CD8-positive, alpha-beta memory T cell (primary cell): ENCODE measurements around the gene LRRC8C. TPM values are rescaled to one million over a fixed set of nuclear protein-coding genes. Genes with fewer than 3 reads are reported as not detected.

ENCODE experiments used
- CTCF ChIA-PET: fragments of 350-600 bp; sonication (Branson Sonifier 250); formaldehyde crosslinking; loops from one replicate; lab custom pipeline; 2021; ENCODE audit warnings: antibody characterized with exemption; lab: Charles Lee
- POLR2A ChIA-PET: fragments of 350-600 bp; sonication (Branson Sonifier 250); formaldehyde crosslinking; loops from one replicate; lab custom pipeline; 2021; ENCODE audit warnings: antibody characterized with exemption; lab: Charles Lee
- DNase-seq, 5 donors: peaks; one replicate each; pipeline versions ENCODE4 v3.0.0 to v3.0.0-alpha.2; 2020 to 2022; ENCODE audit warnings: mixed read lengths in 1 of 5
- H3K27ac ChIP-seq: one replicate; pipeline ENCODE4 v1.7.0; 2013; ENCODE audit warnings: low read depth, mild to moderate bottlenecking, low read length, moderate library complexity
- H3K27me3 ChIP-seq: 2 replicates; pipeline ENCODE4 v1.7.0; 2013; ENCODE audit warnings: low read length, mild to moderate bottlenecking; ENCODE audit not compliant: insufficient read depth, poor library complexity, severe bottlenecking
- H3K36me3 ChIP-seq: 2 replicates; pipeline ENCODE4 v1.7.0; 2013; ENCODE audit warnings: mild to moderate bottlenecking, low read length, moderate library complexity; ENCODE audit not compliant: insufficient read depth
- H3K4me1 ChIP-seq: 2 replicates; pipeline ENCODE4 v1.7.0; 2013; ENCODE audit warnings: mild to moderate bottlenecking, low read length, moderate library complexity; ENCODE audit not compliant: insufficient read depth
- H3K4me3 ChIP-seq: 2 replicates; pipeline ENCODE4 v1.7.0; 2013; ENCODE audit warnings: mild to moderate bottlenecking, low read length
- H3K9me3 ChIP-seq: 2 replicates; pipeline ENCODE4 v1.7.0; 2013; ENCODE audit warnings: mild to moderate bottlenecking, low read length
- H3K27ac Mint-ChIP-seq, 8 donors: one replicate each; pipeline ENCODE4 v1.8.0; 2020 to 2021; ENCODE audit warnings: mixed read lengths in 8 of 8, mild to moderate bottlenecking in 6 of 8, inconsistent platforms in 3 of 8, moderate library complexity in 3 of 8
- H3K27me3 Mint-ChIP-seq, 2 donors: one replicate each; pipeline ENCODE4 v1.8.0; 2020 to 2021; ENCODE audit warnings: mixed read lengths in 2 of 2, mild to moderate bottlenecking in 1 of 2, moderate library complexity in 1 of 2
- H3K36me3 Mint-ChIP-seq, 3 donors: one replicate each; pipeline ENCODE4 v1.8.0; 2020 to 2021; ENCODE audit warnings: mixed read lengths in 3 of 3, inconsistent platforms in 1 of 3, mild to moderate bottlenecking in 1 of 3
- H3K4me1 Mint-ChIP-seq, 3 donors: one replicate each; pipeline ENCODE4 v1.8.0; 2020 to 2021; ENCODE audit warnings: mixed read lengths in 3 of 3, inconsistent platforms in 1 of 3, mild to moderate bottlenecking in 1 of 3
- H3K4me3 Mint-ChIP-seq, 7 donors: one replicate each; pipeline ENCODE4 v1.8.0; 2020 to 2021; ENCODE audit warnings: mixed read lengths in 7 of 7, mild to moderate bottlenecking in 6 of 7, moderate library complexity in 4 of 7, inconsistent platforms in 2 of 7
- H3K9me3 Mint-ChIP-seq, 5 donors: one replicate each; pipeline ENCODE4 v1.8.0; 2020 to 2022; ENCODE audit warnings: mixed read lengths in 5 of 5, mild to moderate bottlenecking in 3 of 5, moderate library complexity in 2 of 5, inconsistent platforms in 1 of 5
- polyA plus RNA-seq: library from polyadenylated mRNA; unstranded; fragments of 300-500 nt; fragmentation: Illumina TruSeq; gene quantifications from one replicate; pipeline ENCODE4 v1.2.3, GENCODE V29; 2021
- total RNA-seq, 2 experiments: library from RNA; stranded (reverse); gene quantifications; one replicate each; pipeline ENCODE4 v1.2.3, GENCODE V29; 2021

The LRRC8C gene
- total and polyA plus RNA-seq, 3 experiments from 2014 or later, result 19.7 to 63.5 (median 61.4) TPM

DNA sequence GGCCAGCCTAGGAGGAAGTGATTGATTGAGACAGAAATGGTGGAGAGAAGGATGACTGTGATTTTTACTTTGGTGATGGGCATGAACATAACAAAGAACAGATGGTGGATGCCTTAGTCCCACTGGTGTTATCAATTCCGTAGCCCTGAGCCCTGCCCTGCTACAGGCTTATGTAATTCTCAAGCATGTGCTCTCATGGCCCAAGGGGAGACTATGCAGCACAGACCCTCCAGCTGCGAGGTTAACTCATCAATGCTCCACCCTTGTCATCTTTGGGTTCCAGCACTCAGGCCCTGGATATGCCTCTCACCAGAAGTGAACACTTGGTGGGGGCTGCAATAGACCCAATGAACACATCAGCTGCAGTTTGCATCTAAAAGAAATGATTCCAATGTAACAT is 125.2 kb downstream of the LRRC8C start:
- peak overlapping the region; percentile 76 to 99 (median 91) for H3K27ac Mint-ChIP-seq
- peaks cover 81% of the 10 kb centered on the region for H3K4me1 ChIP-seq
- H3K4me1 Mint-ChIP-seq, result peaks cover 80 to 90% (median 89%) of the 10 kb centered on the region in 3 donors
- H3K27me3 Mint-ChIP-seq, result no peaks in the 10 kb centered on the region
- H3K4me3 Mint-ChIP-seq, result peak overlapping the region; percentile 42 to 83 (median 79)
- ChIA-PET CTCF (interaction anchor here (1.2 to 2.9 kb wide), 7 partner anchors 39 to 149 kb away, joined by 3 to 13 read pairs (median 8); partner anchors contain the start of gene LRRC8C), POLR2A (interaction anchor here (0.6 to 1.2 kb wide), 4 partner anchors 37 to 149 kb away, joined by 3 to 4 read pairs (median 4); partner anchors contain the start of gene LRRC8C)
- no peak for DNase-seq
- H3K4me3 ChIP-seq, result peak overlapping the region; percentile 12
- H3K36me3 Mint-ChIP-seq, result peaks cover 0 to 4% (median 0%) of the 10 kb centered on the region in 3 donors
- no peaks in the 10 kb centered on the region for H3K27me3 ChIP-seq
- no peak overlapping the region for H3K27ac ChIP-seq
- no peaks in the 10 kb centered on the region for H3K36me3 ChIP-seq
- no peaks in the 10 kb centered on the region for H3K9me3 ChIP-seq
- H3K9me3 Mint-ChIP-seq, result peaks cover 0 to 2% (median 0%) of the 10 kb centered on the region in 5 donors

DNA sequence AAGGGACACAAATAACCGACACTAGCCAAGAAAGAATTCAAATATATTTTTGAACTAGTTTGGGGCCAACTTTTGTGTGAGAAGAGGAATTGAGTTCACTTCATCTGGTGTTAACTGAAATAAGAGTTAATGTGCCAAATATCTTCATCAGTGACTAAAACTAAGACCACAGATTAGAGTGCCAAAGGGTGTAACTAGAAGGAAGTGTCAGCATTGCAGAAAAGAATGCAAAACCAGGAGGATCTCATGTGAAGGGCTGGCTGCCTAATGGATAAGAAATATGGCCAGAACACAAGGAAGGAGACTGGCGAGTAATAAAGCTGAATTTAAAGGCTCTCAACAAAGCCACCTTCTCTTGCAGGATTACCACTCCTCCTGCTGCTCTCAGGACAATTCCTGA is 126.1 kb downstream of the LRRC8C start:
- Histone ChIP-seq H3K4me3 (no peak overlapping the region), H3K4me1 (peaks cover 80% of the 10 kb centered on the region), H3K36me3 (no peaks in the 10 kb centered on the region), H3K27ac (no peak overlapping the region), H3K27me3 (no peaks in the 10 kb centered on the region), H3K9me3 (no peaks in the 10 kb centered on the region)
- Mint-ChIP-seq H3K4me1 (peaks cover 82 to 93% (median 92%) of the 10 kb centered on the region in 3 donors), H3K4me3 (peak overlapping the region in 6 of 7 donors; percentile 1 to 43 (median 14)), H3K36me3 (peaks cover 0 to 2% (median 0%) of the 10 kb centered on the region in 3 donors), H3K27me3 (no peaks in the 10 kb centered on the region), H3K27ac (peak overlapping the region in 7 of 8 donors; percentile 71 to 95 (median 82)), H3K9me3 (no peaks in the 10 kb centered on the region)
- DNase-seq, result no peak
- CTCF ChIA-PET, result interaction anchor here (0.8 to 2.9 kb wide), 7 partner anchors 40 to 148 kb away, joined by 3 to 11 read pairs (median 5); partner anchors contain the start of gene LRRC8C
- POLR2A ChIA-PET, result interaction anchor here (0.5 to 0.7 kb wide), 3 partner anchors 119 to 355 kb away, joined by 3 to 5 read pairs (median 4); no protein-coding TSS in a partner anchor

DNA sequence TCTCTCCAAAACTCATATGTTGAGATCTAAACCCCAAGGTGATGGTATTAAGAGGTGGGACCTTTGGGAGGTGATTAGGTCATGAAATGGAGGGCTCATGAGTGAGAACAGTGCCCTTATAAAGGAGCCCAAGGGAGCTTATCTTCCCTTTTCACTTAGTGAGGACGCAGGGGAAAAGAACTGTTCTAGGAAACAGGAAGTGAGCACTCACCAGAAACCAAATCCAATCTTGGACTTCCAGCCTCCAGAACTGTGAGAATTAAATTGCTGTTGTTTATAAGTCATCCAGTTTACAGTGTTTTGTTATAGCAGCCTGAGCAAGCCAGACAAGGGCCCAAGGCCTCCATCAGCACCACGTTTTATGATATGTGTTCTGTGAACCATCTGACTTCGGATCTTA is 127.6 kb downstream of the LRRC8C start:
- Mint-ChIP-seq H3K4me1 (peaks cover 70 to 80% (median 79%) of the 10 kb centered on the region in 3 donors), H3K27me3 (no peaks in the 10 kb centered on the region), H3K27ac (peak overlapping the region in 2 of 8 donors; percentile 17 to 19), H3K9me3 (no peaks in the 10 kb centered on the region), H3K4me3 (no peak overlapping the region), H3K36me3 (peaks cover 0 to 2% (median 0%) of the 10 kb centered on the region in 3 donors)
- no peak for DNase-seq
- Histone ChIP-seq H3K4me1 (peaks cover 66% of the 10 kb centered on the region), H3K9me3 (no peaks in the 10 kb centered on the region), H3K27ac (no peak overlapping the region), H3K4me3 (no peak overlapping the region), H3K27me3 (no peaks in the 10 kb centered on the region), H3K36me3 (no peaks in the 10 kb centered on the region)
- ChIA-PET POLR2A (no interaction called here), CTCF (interaction anchor here (4.8 to 5.7 kb wide), 3 partner anchors 41 to 137 kb away, joined by 44 to 134 read pairs (median 61); partner anchors contain the start of gene LRRC8C)

DNA sequence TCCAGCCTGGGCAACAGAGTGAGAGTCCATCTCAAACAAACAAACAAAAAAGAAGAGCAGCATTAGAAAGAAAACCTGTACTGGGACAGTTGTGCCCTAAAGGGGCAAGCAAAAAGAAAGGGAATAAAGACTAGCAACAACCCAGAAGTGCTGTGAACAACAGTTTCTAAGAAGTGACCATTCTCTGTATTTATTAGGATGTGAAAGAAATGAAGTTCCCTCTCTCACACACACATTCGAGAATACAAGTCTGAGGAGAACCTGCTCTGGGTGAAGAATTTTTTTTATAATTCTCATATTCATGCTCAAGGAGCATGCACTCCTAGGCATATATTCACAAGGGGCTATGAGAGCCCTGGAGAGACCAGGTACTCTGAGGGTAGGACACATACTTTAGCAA is 128.4 kb downstream of the LRRC8C start:
- Histone ChIP-seq H3K9me3 (no peaks in the 10 kb centered on the region), H3K27ac (no peak overlapping the region), H3K4me3 (no peak overlapping the region), H3K27me3 (no peaks in the 10 kb centered on the region), H3K36me3 (no peaks in the 10 kb centered on the region), H3K4me1 (peaks cover 58% of the 10 kb centered on the region)
- H3K4me3 Mint-ChIP-seq, result no peak overlapping the region
- peaks cover 0 to 2% (median 0%) of the 10 kb centered on the region in 3 donors for H3K36me3 Mint-ChIP-seq
- H3K27me3 Mint-ChIP-seq, result no peaks in the 10 kb centered on the region
- CTCF ChIA-PET, result interaction anchor here (1.6 to 5.7 kb wide), 12 partner anchors 9 to 277 kb away, joined by 5 to 134 read pairs (median 20); partner anchors contain the start of gene LRRC8C
- DNase-seq, result no peak
- no peaks in the 10 kb centered on the region for H3K9me3 Mint-ChIP-seq
- POLR2A ChIA-PET, result interaction anchor here (2.8 kb wide), 1 partner anchor 128 kb away, joined by 32 read pairs; the partner anchor contains the start of gene LRRC8C
- peaks cover 62 to 72% (median 70%) of the 10 kb centered on the region in 3 donors for H3K4me1 Mint-ChIP-seq
- no peak overlapping the region for H3K27ac Mint-ChIP-seq

DNA sequence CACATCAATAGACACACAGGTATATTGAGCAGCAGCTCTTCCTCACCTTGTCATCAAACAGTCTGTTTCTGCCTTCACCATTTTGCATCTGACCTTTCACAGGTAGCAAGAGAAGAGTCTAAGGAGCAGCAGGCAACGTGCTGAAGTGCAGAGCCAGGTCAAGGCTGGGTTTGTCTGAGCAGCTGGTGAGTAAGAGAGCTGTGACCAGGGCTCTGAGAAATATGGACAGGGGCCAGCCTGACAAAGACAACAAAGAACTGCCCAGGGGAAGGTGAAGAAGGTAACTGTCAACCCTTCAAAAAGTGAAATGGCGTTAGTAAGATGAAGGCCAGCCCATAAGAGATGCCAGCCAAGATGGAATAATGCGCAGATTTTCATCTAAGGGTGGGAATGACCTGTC is 129.0 kb downstream of the LRRC8C start:
- no peaks in the 10 kb centered on the region for H3K27me3 Mint-ChIP-seq
- peaks cover 57 to 66% (median 65%) of the 10 kb centered on the region in 3 donors for H3K4me1 Mint-ChIP-seq
- DNase-seq, result no peak
- Histone ChIP-seq H3K27me3 (no peaks in the 10 kb centered on the region), H3K36me3 (no peaks in the 10 kb centered on the region), H3K9me3 (no peaks in the 10 kb centered on the region), H3K4me3 (no peak overlapping the region), H3K4me1 (peaks cover 54% of the 10 kb centered on the region), H3K27ac (no peak overlapping the region)
- ChIA-PET CTCF (interaction anchor here (1.1 to 5.7 kb wide), 23 partner anchors 9 to 277 kb away, joined by 3 to 134 read pairs (median 16); partner anchors contain the start of gene LRRC8C), POLR2A (interaction anchor here (0.9 to 2.8 kb wide), 4 partner anchors 22 to 144 kb away, joined by 3 to 32 read pairs (median 3); partner anchors contain the start of gene LRRC8C)
- H3K27ac Mint-ChIP-seq, result peak overlapping the region in 4 of 8 donors; percentile 19 to 96 (median 74)
- H3K36me3 Mint-ChIP-seq, result peaks cover 0 to 2% (median 0%) of the 10 kb centered on the region in 3 donors
- no peaks in the 10 kb centered on the region for H3K9me3 Mint-ChIP-seq
- H3K4me3 Mint-ChIP-seq, result peak overlapping the region in 6 of 7 donors; percentile 85 to 97 (median 88)

DNA sequence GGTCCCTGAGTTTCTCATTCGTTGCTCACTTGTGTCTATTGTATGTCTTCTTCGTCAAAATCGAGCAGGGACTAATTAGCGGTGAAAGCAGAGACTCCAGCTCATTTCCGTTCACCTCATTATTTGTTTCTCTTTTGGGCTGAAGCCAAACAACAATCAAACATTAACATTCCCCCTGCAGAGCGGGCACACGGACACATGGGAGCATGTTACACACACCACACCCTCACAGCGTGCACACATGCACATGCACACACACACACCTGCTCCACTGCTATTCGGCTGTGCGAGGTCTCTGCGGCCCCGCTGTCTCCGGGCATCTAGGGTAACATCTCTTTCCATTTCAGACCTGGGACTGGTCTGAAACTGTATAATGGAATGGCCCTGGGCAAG is 129.5 kb downstream of the LRRC8C start:
- Histone ChIP-seq H3K27ac (no peak overlapping the region), H3K4me3 (peak overlapping the region; percentile 80), H3K27me3 (no peaks in the 10 kb centered on the region), H3K36me3 (no peaks in the 10 kb centered on the region), H3K4me1 (peaks cover 49% of the 10 kb centered on the region), H3K9me3 (no peaks in the 10 kb centered on the region)
- H3K27ac Mint-ChIP-seq, result peak overlapping the region; percentile 62 to 96 (median 84)
- no peaks in the 10 kb centered on the region for H3K27me3 Mint-ChIP-seq
- ChIA-PET CTCF (interaction anchor here (0.6 to 5.7 kb wide), 60 partner anchors 8 to 278 kb away, joined by 3 to 134 read pairs (median 5); partner anchors contain the start of genes LRRC8B and LRRC8C), POLR2A (interaction anchor here (0.7 to 2.8 kb wide), 10 partner anchors 23 to 238 kb away, joined by 3 to 32 read pairs (median 3); partner anchors contain the start of genes LRRC8B and LRRC8C)
- H3K4me1 Mint-ChIP-seq, result peaks cover 52 to 61% (median 60%) of the 10 kb centered on the region in 3 donors
- peak overlapping the region; percentile 85 to 97 (median 88) for H3K4me3 Mint-ChIP-seq
- peaks cover 0 to 2% (median 0%) of the 10 kb centered on the region in 3 donors for H3K36me3 Mint-ChIP-seq
- DNase-seq, result no peak
- no peaks in the 10 kb centered on the region for H3K9me3 Mint-ChIP-seq

DNA sequence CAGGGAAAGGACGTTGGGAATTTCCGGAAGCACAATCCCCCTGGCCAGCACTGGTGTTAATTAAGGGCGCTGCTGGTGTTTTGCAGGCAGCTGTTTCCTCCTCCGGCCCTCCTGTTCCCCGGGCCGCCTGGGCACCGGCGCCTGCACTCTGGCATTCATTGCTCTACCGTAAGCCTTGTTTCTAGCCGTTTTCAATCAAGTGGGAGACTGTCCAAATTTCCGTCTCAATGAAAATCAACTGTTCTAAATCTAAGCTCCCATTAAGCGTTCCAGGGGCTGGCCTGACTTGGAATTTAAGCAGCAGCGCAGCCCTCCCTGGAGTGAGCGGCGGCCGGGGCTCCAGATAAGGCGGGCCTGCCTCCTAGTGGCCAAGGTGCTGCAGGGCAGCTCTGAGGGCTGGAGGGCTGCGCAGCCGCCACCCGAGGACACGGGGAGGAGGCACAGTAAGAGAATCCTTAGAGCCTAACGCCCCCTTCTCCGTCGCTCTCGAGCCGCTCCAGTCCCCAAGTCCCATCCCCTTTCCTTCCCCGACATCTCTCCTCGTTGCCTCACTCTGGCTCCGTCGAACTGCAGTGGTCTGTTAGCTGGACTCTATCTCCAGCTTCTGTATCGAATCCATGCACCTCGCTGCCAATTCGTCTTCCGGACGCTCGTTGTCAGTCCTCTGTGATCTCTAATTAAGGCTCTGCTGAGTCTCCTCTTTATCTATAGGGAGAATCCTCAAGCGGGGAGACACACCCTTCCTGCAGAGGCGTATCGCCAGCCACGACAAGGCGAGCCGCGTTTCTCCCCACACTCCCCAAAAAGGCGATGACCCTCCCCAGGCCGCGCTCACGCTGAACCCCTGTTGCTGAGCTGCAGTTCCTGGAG is 130.1 kb downstream of the LRRC8C start:
- H3K27me3 ChIP-seq, result no peaks in the 10 kb centered on the region
- H3K4me1 ChIP-seq, result peaks cover 43% of the 10 kb centered on the region
- Mint-ChIP-seq H3K4me1 (peaks cover 46 to 55% (median 53%) of the 10 kb centered on the region in 3 donors), H3K4me3 (peak overlapping the region; percentile 85 to 97 (median 88)), H3K27ac (peak overlapping the region; percentile 62 to 96 (median 92)), H3K27me3 (no peaks in the 10 kb centered on the region), H3K36me3 (peaks cover 0 to 2% (median 0%) of the 10 kb centered on the region in 3 donors), H3K9me3 (no peaks in the 10 kb centered on the region)
- ChIA-PET POLR2A (interaction anchor here (0.6 to 2.8 kb wide), 14 partner anchors 23 to 279 kb away, joined by 3 to 32 read pairs (median 3); partner anchors contain the start of genes LRRC8B and LRRC8C), CTCF (interaction anchor here (0.6 to 5.7 kb wide), 67 partner anchors 8 to 288 kb away, joined by 3 to 134 read pairs (median 5); partner anchors contain the start of genes LRRC8B and LRRC8C)
- no peaks in the 10 kb centered on the region for H3K36me3 ChIP-seq
- H3K9me3 ChIP-seq, result no peaks in the 10 kb centered on the region
- peak overlapping the region; percentile 48 for H3K27ac ChIP-seq
- peak; percentile 75 to 90 (median 82) for DNase-seq
- H3K4me3 ChIP-seq, result peak overlapping the region; percentile 80
